ENCODE data around the gene PTPRD. TPM values are rescaled to one million over a fixed set of nuclear protein-coding genes. Genes with fewer than 3 reads are reported as not detected.

PTPRD gene
- total RNA-seq, 1 experiment from 2014 or later, result not detected

DNA sequence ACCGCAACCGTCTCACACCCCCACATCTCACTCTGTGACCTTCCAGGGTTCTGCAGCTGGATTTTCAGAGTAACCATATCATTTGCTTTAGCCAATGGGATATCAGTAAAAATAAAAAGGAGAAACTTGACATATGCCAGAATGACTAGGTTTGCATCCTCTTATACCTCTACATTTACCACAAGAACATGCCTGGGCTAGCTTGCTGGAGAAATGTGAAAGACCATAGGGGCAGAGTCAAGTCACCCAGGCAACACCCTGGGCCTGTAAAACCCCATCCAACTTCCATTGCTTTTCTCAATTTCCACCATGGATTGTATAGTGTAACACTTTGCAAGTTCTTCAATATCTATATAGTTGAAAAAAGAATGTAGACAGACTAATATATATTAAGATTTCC is 731.1 kb downstream of the PTPRD start:
- intact Hi-C loops (cut with micrococcal nuclease; ENCODE audit: unreplicated experiment), result no loop called here
- POLR2A ChIA-PET (ENCODE audit: low non-redundant PET), result no interaction called here
- Histone ChIP-seq H3K9me3 (ENCODE audit: low read depth, low read length, poor library complexity, severe bottlenecking) (no peaks in the 10 kb centered on the region), H3K4me3 (ENCODE audit: low read depth, low read length, poor library complexity, severe bottlenecking) (no peak overlapping the region), H3K36me3 (ENCODE audit: insufficient read depth, low read length, poor library complexity, severe bottlenecking) (no peaks in the 10 kb centered on the region), H3K27me3 (replicated peaks; ENCODE audit: insufficient read depth, low read depth, low read length, poor library complexity) (peaks cover 11% of the 10 kb centered on the region), H3K4me1 (ENCODE audit: insufficient read depth, low read length, poor library complexity, severe bottlenecking) (no peaks in the 10 kb centered on the region), H3K27ac (ENCODE audit: low read depth, low read length, poor library complexity, severe bottlenecking) (no peak overlapping the region)
- DNase-seq (ENCODE audit: low spot score), result no peak
- TF ChIP-seq CTCF (conservative IDR thresholded peaks at IDR 0.05; ENCODE audit: low read depth, low read length), result no peak
- no peak for TF ChIP-seq EZH2 (IDR thresholded peaks at IDR 0.05; ENCODE audit: borderline replicate concordance, low read depth, low read length, poor library complexity, severe bottlenecking)
- BruUV-seq (replicated peaks), result no TSS peak
- CTCF ChIA-PET, result no interaction called here

GRCh38 chr9:9874270-9874669 is 738.5 kb downstream of the PTPRD start:
- CTCF ChIA-PET, result no interaction called here

GRCh38 chr9:9862235-9862810 is 750.5 kb downstream of the PTPRD start:
- H3K4me3 ChIP-seq (ENCODE audit: low read depth, low read length, poor library complexity, severe bottlenecking), result no peak overlapping the region
- H3K36me3 ChIP-seq (ENCODE audit: insufficient read depth, low read length, poor library complexity, severe bottlenecking), result no peaks in the 10 kb centered on the region
- DNase-seq (ENCODE audit: low spot score), result no peak
- POLR2A ChIA-PET (ENCODE audit: low non-redundant PET), result no interaction called here
- intact Hi-C loops (cut with micrococcal nuclease; ENCODE audit: unreplicated experiment), result no loop called here
- no TSS peak for BruUV-seq (replicated peaks)
- CTCF ChIA-PET, result no interaction called here
- no peaks in the 10 kb centered on the region for H3K9me3 ChIP-seq (ENCODE audit: low read depth, low read length, poor library complexity, severe bottlenecking)
- no peak overlapping the region for H3K27ac ChIP-seq (ENCODE audit: low read depth, low read length, poor library complexity, severe bottlenecking)
- no peak for TF ChIP-seq EZH2 (IDR thresholded peaks at IDR 0.05; ENCODE audit: borderline replicate concordance, low read depth, low read length, poor library complexity, severe bottlenecking)
- TF ChIP-seq CTCF (conservative IDR thresholded peaks at IDR 0.05; ENCODE audit: low read depth, low read length), result no peak
- peaks cover 48% of the 10 kb centered on the region for H3K27me3 ChIP-seq (replicated peaks; ENCODE audit: insufficient read depth, low read depth, low read length, poor library complexity)
- no peaks in the 10 kb centered on the region for H3K4me1 ChIP-seq (ENCODE audit: insufficient read depth, low read length, poor library complexity, severe bottlenecking)

More at GRCh38 chr9:9874270-9874669, 738.5 kb downstream of the PTPRD start:
- Histone ChIP-seq H3K36me3 (ENCODE audit: insufficient read depth, low read length, poor library complexity, severe bottlenecking) (no peaks in the 10 kb centered on the region), H3K4me3 (ENCODE audit: low read depth, low read length, poor library complexity, severe bottlenecking) (no peak overlapping the region), H3K4me1 (ENCODE audit: insufficient read depth, low read length, poor library complexity, severe bottlenecking) (no peaks in the 10 kb centered on the region), H3K9me3 (ENCODE audit: low read depth, low read length, poor library complexity, severe bottlenecking) (no peaks in the 10 kb centered on the region), H3K27ac (ENCODE audit: low read depth, low read length, poor library complexity, severe bottlenecking) (no peak overlapping the region), H3K27me3 (replicated peaks; ENCODE audit: insufficient read depth, low read depth, low read length, poor library complexity) (peaks cover 12% of the 10 kb centered on the region)
- intact Hi-C loops (cut with micrococcal nuclease; ENCODE audit: unreplicated experiment), result no loop called here
- POLR2A ChIA-PET (ENCODE audit: low non-redundant PET), result no interaction called here
- BruUV-seq (replicated peaks), result no TSS peak
- no peak for DNase-seq (ENCODE audit: low spot score)
- TF ChIP-seq EZH2 (IDR thresholded peaks at IDR 0.05; ENCODE audit: borderline replicate concordance, low read depth, low read length, poor library complexity, severe bottlenecking), result no peak
- no peak for TF ChIP-seq CTCF (conservative IDR thresholded peaks at IDR 0.05; ENCODE audit: low read depth, low read length)
